Stimulated activated CD4-positive, alpha-beta T cell treated with anti-CD3 and anti-CD28 coated beads, Interleukin-2, amount 100 ng/mL, for 24 hours (primary cell): Measurements from ENCODE around the gene MUC5AC.

Experiments
- DNase-seq, 2 donors: peaks; one replicate each; pipeline ENCODE4 v3.0.0-alpha.2; 2020

The MUC5AC gene

GRCh38 chr11:1197431-1197885, 39.7 kb downstream of the MUC5AC start:
- no peak for DNase-seq

GRCh38 chr11:1197886-1198560, 40.3 kb downstream of the MUC5AC start:
- DNase-seq: no peak

- no peak for DNase-seq
Measured at GRCh38 chr11:1198561-1199240, 40.9 kb downstream of the MUC5AC start.

GRCh38 chr11:1199241-1199750, 41.5 kb downstream of the MUC5AC start:
- no peak for DNase-seq

- DNase-seq: no peak
Measured at GRCh38 chr11:1199751-1200610, 42.2 kb downstream of the MUC5AC start.

- no peak for DNase-seq
Measured at GRCh38 chr11:1200611-1201191, 42.9 kb downstream of the MUC5AC start.

GRCh38 chr11:1201395-1202153, 43.8 kb downstream of the MUC5AC start:
- no peak for DNase-seq

GRCh38 chr11:1202154-1202775, 44.5 kb downstream of the MUC5AC start:
- no peak for DNase-seq

- DNase-seq: peak; percentile 74 to 78
Measured at GRCh38 chr11:1202776-1203504, 45.2 kb downstream of the MUC5AC start.

GRCh38 chr11:1203505-1204271, 45.9 kb downstream of the MUC5AC start:
- DNase-seq: no peak

- no peak for DNase-seq
Measured at GRCh38 chr11:1204381-1205101, 46.8 kb downstream of the MUC5AC start.

GRCh38 chr11:1205121-1205986, 47.6 kb downstream of the MUC5AC start:
- no peak for DNase-seq

- no peak for DNase-seq
Measured at GRCh38 chr11:1205987-1206331, 48.2 kb downstream of the MUC5AC start.

GRCh38 chr11:1206391-1207271, 48.9 kb downstream of the MUC5AC start:
- no peak for DNase-seq

GRCh38 chr11:1207401-1208143, 49.8 kb downstream of the MUC5AC start:
- peak in 1 of 2 donors; percentile 0 for DNase-seq

GRCh38 chr11:1208144-1208393, 50.3 kb downstream of the MUC5AC start:
- DNase-seq: no peak
